CMK (cell line): Measurements from ENCODE around the gene MICAL2.
A peak's percentile ranks its signal among the peaks of the same experiment; 100 is the strongest.

Experiments
- DNase-seq: peaks from one replicate; pipeline ENCODE4 v3.0.0-alpha.2; 2010; ENCODE audit warnings: low read depth

Gene MICAL2

DNA sequence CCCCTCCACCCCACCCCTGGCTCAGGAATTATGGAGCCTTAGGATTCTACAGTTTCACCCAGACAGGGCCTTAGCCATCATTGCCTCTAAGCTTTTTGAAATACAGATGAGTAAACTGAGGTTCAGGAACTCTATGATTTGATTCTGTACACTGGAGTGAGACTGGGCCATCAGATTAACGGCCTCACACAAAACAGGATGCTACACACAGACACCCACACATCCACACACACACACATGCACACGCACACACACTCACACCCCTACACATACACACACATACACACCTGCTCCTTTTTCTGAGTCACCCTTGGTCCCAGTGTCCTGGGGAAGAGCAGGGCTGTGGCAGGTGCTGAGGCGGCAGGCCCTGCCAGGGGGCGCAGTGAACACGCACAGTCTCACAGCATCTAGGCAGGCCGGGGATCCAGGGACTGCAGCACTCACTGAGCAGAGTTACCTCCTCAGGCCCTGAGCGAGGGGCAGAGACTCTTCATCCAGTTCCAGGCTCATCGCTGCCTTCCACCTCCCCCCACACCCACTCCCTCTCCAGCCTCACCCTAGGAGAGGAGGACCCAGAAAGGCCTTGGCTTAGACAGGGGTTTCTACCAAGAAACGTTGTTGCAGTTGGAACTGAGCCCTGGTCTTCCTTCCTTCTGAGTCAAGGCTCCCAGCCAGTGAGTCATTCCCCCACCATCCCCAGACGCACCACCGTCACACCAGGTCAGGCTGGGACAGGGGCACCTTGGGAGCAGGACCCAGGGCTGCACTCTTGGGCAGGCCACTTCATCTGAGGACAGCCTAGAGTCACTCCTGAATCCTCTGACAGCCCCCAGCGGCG lies 177.2 kb downstream of the MICAL2 start:
- no peak for DNase-seq

DNA sequence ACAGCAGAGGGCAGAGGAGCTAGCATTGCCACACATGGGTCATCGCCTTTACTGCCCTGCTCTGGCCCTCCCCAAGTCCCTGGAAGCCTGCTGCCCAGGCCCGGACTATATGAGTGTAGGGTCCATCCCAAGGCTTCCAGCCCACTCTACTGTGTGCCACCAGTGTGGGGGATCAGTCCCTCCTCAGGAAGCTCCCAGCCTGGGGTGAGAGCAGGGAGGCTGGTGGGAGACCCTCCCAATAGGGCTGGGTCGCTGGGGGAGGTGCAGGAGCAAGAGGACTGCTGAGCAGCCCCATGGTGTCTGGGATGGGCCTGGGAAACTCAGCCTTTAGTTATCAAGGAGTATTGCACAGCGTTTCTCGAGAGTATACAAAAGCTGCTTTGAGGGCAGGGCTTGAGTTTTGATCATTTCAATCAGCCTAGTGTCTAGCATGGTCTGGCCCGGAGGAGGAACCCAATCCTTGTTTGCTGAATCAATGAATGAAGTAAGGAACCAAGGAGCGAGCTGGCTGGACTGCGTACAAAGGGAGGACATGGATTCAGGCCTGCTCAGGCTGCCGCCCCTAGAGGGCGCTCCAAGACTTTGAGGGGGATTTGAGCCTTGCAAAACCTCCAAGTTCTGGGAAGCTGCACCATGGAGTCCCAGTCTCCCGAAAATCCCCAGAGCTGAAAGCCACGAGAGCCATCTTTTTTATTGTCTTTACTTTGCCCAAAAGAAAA lies 178.0 kb downstream of the MICAL2 start:
- DNase-seq = peak; percentile 12

DNA sequence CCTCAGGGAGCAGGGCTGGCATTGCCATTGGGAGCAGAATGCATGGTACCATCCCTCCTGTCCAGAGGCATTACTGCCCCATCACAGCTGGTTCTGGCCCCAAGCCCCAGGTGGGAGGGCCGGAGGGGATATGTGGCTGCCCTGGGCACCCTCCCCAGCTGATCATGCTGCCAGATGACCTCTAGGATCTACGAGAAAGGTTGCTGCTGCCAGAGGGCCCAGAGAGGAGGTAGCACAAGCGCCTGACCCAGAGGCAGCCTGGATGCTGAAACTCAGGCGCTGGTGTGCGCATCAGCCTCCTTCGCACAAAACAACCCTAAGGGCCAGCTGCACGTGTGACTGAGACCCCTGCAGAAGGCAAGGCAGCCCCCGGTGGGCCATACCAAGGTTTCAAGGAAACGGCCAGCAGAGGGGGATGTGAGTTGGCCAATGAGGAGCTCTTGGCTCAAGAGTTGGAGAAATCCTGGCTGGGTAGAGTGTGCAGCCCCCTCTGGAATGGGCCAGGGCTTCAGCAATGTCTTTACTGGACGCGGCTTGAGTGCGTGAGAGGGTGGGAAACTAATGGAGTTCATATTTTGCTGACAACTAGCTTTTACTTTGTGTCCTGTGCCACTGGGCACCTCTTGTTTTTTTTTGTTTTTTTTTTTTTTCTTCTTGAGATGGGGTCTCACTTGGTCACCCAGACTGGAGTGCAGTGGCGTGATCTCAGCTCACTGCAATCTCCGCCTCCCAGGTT lies 178.7 kb downstream of the MICAL2 start:
- no peak for DNase-seq

- DNase-seq = no peak
These were observed 179.5 kb downstream of the MICAL2 start for GRCh38 chr11:12289667-12290476.

DNA sequence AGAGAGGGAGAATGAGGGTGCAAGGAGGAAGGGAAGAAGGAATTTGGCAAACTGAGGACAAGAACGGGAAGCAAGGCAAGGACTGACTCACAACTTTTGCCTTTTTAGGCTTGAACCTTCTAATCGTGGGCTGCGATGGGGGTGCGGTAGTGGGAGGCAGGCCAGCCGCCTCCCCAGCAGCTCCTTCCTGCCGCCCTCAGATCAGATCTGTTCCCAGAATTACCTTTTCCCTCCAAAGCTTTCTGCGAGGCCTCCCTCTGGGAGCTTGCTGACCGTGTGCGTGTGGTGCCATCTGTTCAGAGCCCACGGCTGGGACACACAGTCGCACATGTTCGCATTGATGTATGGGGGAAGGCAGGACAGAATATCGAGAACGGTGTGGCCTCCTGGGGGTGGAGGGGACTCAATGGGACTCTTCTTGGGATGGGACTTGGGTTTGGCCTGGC lies 180.1 kb downstream of the MICAL2 start:
- no peak for DNase-seq

DNA sequence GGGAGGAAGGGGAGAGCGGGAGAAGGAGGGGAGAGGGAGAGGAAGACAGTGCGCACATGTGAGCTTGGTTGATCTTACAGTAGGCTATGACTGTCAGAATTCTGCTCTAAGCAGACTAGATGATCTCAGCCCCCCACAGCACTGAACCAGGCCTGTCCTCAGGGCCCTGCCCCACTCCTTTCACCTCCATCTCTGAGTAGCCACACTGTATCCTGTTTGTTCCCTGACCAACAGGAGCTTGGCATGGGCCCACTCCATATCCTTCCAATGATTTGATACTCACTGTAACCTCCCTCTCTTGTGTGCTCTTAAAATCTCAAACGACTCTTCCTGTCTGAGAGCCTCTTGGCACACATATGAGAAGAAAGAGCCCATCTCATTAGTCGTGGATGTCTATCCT lies 180.9 kb downstream of the MICAL2 start:
- DNase-seq = no peak

DNA sequence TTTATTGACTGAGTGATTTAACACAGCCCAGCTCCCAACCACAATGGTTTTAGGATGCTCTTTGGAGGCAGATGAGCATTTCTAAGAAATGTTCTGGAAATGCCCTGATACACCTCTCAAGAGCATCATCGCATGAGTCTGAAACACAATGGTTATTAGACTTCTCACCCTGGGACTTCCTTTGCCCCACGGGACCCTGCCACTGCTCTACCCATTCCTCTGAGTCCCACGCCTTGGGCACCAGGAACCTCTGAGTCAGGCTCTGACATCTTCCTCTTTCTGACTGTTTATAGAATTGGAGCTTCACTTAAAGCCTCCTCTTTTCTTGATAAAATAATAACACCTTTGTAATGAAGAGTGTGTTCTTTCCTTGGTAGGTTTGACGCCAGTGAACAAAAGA lies 181.4 kb downstream of the MICAL2 start:
- DNase-seq = no peak

- no peak for DNase-seq
These were observed 182.4 kb downstream of the MICAL2 start for GRCh38 chr11:12292766-12293165.

- DNase-seq = no peak
These were observed 183.1 kb downstream of the MICAL2 start for GRCh38 chr11:12293486-12293885.

DNA sequence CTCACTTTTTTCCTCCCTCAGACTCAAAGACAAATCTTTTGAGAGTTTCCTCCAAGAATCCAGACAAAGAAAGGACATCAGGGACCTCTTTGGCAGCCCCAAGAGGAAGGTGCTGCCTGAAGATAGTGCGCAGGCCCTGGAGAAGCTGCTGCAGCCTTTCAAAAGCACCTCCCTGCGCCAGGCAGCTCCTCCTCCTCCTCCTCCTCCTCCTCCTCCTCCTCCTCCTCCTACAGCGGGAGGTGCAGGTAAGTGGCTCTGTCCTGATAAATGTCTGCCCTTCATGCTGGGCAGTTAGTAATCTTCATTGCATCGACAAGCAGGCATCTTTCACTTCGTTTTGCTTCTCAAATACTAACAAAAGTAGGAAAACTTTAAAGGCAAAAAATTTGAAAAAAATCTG lies 184.2 kb downstream of the MICAL2 start:
- no peak for DNase-seq

DNA sequence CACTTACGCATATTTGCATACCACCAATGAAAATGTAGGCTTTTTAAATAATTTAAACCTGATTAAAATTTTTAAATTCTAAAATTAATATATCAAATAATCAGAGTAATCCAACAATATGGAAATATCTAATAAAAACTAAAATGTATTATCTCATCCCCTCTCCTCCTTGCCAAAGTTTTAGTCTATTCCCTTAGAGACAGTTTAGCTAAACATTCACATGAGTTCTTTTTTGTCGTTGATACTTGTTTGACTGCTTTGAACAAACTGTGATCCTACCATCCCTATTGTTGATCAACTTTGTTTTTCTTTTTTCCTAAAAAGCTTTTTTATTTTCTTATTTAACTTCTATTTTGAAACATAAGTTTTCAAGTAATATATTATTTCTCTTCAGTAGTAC lies 185.6 kb downstream of the MICAL2 start:
- no peak for DNase-seq

DNA sequence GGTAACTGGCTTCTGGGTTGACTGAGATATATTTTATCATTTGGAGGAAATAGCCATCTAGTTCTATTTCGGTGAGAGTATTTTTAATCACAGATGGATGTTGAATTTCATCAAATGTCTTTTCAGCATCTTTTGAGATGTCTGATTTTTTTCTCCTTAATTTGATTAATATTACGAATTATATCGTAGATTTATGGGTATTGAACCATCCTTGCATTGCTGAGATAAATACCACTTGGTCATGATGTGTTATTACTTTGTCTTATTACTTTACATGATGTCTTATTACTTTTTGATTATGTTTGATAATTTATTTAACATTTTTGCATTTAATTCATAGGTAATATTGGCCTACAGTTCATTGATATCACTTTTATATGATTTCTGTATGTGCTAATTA lies 188.2 kb downstream of the MICAL2 start:
- DNase-seq = no peak

DNA sequence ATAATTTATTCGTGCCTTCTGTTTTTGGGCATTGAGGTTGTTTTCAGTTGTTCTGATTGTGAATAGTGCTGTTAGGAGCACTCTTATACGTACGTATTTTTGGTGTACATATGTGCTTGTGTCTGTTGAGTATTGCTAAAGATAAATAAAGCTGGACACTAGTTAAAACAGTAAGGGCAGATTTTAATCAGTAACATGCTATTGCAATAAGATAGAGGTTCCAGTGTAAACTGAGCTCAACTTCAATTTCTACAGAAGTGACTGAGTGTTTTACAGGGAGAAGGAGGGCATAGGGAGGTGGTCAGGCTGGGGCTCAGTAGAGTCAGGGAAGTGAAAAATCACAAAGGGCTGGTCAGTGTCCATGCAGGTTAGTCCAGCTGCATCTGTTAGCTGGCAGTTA lies 191.0 kb downstream of the MICAL2 start:
- DNase-seq = no peak

DNA sequence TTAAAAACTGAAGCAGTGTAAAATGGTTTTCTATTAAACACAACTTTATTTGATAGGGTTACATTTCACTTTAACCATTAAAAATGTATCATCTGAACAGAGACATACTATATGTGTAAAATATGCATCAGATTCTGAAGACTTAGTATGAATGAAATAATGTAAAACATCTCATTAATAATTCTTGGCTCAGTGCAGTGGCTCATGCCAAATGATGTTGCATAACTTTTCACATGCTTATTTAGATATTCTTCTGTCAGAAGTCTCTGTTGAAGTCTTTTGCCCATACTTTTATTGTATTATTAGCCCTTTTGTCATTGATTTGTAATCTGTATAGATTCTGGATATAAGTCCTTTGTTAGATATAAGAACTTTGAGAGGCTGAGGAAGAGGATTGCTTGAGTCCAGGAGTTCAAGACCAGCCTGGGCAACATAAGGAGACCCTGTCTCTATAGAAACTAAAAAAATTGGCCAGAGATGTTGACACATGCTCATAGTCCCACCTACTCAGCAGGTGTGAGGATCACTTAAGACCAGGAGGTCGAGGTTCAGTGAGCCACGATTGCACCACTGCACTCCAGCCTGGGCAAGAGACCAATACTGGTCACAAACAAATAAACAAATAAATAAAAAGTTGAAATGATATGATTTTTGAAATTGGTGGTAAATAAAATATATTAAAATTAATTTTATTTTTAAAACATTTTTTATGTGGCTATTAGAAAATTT lies 193.2 kb downstream of the MICAL2 start:
- DNase-seq = no peak

DNA sequence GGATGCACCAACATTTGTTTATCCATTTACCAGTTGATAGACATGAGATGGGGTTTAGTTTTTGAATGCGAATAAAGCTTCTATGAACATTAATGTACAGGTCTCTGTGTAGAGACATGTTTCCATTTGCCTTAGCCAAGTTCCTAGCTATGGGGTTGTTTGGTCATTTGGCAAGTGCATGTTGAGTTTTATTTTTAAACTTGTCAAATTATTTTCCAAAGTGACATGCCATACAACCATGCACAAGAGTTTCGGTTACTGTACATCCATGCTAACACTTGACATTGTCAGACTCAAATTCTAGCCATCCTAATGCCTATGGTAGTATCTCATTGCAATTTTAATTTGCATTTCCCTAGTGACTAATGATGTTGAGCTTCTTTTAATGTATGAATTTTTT lies 196.4 kb downstream of the MICAL2 start:
- no peak for DNase-seq

GRCh38 chr11:12312132-12312531 lies 201.7 kb downstream of the MICAL2 start:
- no peak for DNase-seq
